HEK293 (cell line): ENCODE results near the gene SSPN.

ENCODE experiments used
- CTCF ChIA-PET: fragments of 350-600 bp; formaldehyde crosslinking; extraction: SDS; loops from one replicate; lab custom pipeline; 2021; ENCODE audit warnings: antibody characterized with exemption; lab: Yijun Ruan, JAX
- POLR2A ChIA-PET: fragments of 300-600 bp; formaldehyde crosslinking; extraction: SDS; loops from one replicate; lab custom pipeline; 2020; ENCODE audit warnings: antibody characterized with exemption, inconsistent platforms; lab: Yijun Ruan, JAX
- H3K27ac ChIP-seq: fragments of 200-500 bp; sonication (Bioruptor generic); 2 replicates; pipeline ENCODE4 v1.5.1; 2014; ENCODE audit warnings: low read depth, low read length, control low read depth, inconsistent platforms; ENCODE audit errors: extremely low read depth
- H3K36me3 ChIP-seq, 2 experiments: fragments of 200-500 bp in 1 of 2; sonication (Bioruptor generic) in 1 of 2; 1 replicate in 1 of 2; 2 replicates in 1 of 2; pipeline ENCODE4 v1.5.1; 2014 to 2017; ENCODE audit warnings: inconsistent platforms in 2 of 2, low read length in 2 of 2; ENCODE audit not compliant: control insufficient read depth in 2 of 2, insufficient read depth in 1 of 2
- H3K4me1 ChIP-seq: fragments of 200-500 bp; sonication (Bioruptor generic); 2 replicates; pipeline ENCODE4 v1.5.1; 2014; ENCODE audit warnings: mild to moderate bottlenecking, low read length, inconsistent platforms; ENCODE audit not compliant: control insufficient read depth, insufficient read depth
- H3K4me3 ChIP-seq: 2 replicates; pipeline ENCODE4 v1.5.1; 2011; ENCODE audit warnings: low read depth, mild to moderate bottlenecking, control low read depth, low read length, moderate library complexity
- H3K9me3 ChIP-seq: fragments of 200-500 bp; sonication (Bioruptor generic); 2 replicates; pipeline ENCODE4 v1.5.1; 2014; ENCODE audit warnings: low read depth, low read length, inconsistent platforms; ENCODE audit not compliant: control insufficient read depth, insufficient read depth
- BCL11B ChIP-seq: fragments of 450-650 bp; formaldehyde crosslinking; IDR thresholded peaks from 2 replicates; pipeline ENCODE4 v1.5.1; 2016; ENCODE audit warnings: low read depth, missing biosample characterization, missing genetic modification characterization
- CTCF ChIP-seq: fragments of 450-650 bp; formaldehyde crosslinking; IDR thresholded peaks from 2 replicates; pipeline ENCODE4 v1.5.1; 2016; ENCODE audit warnings: missing biosample characterization, missing genetic modification characterization
- KLF1 ChIP-seq: fragments of 450-650 bp; formaldehyde crosslinking; IDR thresholded peaks from 2 replicates; pipeline ENCODE4 v1.5.1; 2016; ENCODE audit warnings: missing biosample characterization, missing genetic modification characterization
- KLF10 ChIP-seq: fragments of 450-650 bp; IDR thresholded peaks from 2 replicates; pipeline ENCODE4 v1.5.1; 2018; ENCODE audit warnings: missing biosample characterization, mild to moderate bottlenecking, missing genetic modification characterization
- PRDM1 ChIP-seq: fragments of 450-650 bp; formaldehyde crosslinking; IDR thresholded peaks from 2 replicates; pipeline ENCODE4; 2016; ENCODE audit warnings: missing biosample characterization, missing genetic modification characterization
- RBAK ChIP-seq: fragments of 450-650 bp; formaldehyde crosslinking; IDR thresholded peaks from 2 replicates; pipeline ENCODE4 v1.5.1; 2016; ENCODE audit warnings: missing biosample characterization, missing genetic modification characterization
- SCRT2 ChIP-seq: fragments of 450-650 bp; formaldehyde crosslinking; IDR thresholded peaks from 2 replicates; pipeline ENCODE4 v1.5.1; 2016; ENCODE audit warnings: missing biosample characterization, missing genetic modification characterization
- YY1 ChIP-seq: fragments of 450-650 bp; formaldehyde crosslinking; IDR thresholded peaks from 2 replicates; pipeline ENCODE4 v1.5.1; 2018; ENCODE audit warnings: missing biosample characterization, missing genetic modification characterization
- ZBTB20 ChIP-seq: fragments of 450-650 bp; formaldehyde crosslinking; IDR thresholded peaks from 2 replicates; pipeline ENCODE4 v1.5.1; 2016; ENCODE audit warnings: missing biosample characterization, missing genetic modification characterization
- ZBTB8A ChIP-seq: fragments of 450-650 bp; formaldehyde crosslinking; IDR thresholded peaks from 2 replicates; pipeline ENCODE4 v1.5.1; 2016; ENCODE audit warnings: missing biosample characterization, missing genetic modification characterization
- ZFP41 ChIP-seq: fragments of 450-650 bp; formaldehyde crosslinking; IDR thresholded peaks from 2 replicates; pipeline ENCODE4 v1.5.1; 2016; ENCODE audit warnings: missing biosample characterization, missing genetic modification characterization, borderline replicate concordance
- ZNF112 ChIP-seq: fragments of 450-650 bp; formaldehyde crosslinking; IDR thresholded peaks from 2 replicates; pipeline ENCODE4 v1.5.0; 2017; ENCODE audit warnings: missing biosample characterization, missing genetic modification characterization
- ZNF138 ChIP-seq: fragments of 450-650 bp; formaldehyde crosslinking; IDR thresholded peaks from 2 replicates; pipeline ENCODE4 v1.5.1; 2016; ENCODE audit warnings: missing biosample characterization, missing genetic modification characterization, borderline replicate concordance
- ZNF211 ChIP-seq: fragments of 450-650 bp; formaldehyde crosslinking; IDR thresholded peaks from 2 replicates; pipeline ENCODE4 v1.5.1; 2016; ENCODE audit warnings: low read depth, missing biosample characterization, missing genetic modification characterization
- ZNF214 ChIP-seq: fragments of 450-650 bp; formaldehyde crosslinking; IDR thresholded peaks from 2 replicates; pipeline ENCODE4 v1.5.1; 2017; ENCODE audit warnings: missing biosample characterization, mild to moderate bottlenecking, missing genetic modification characterization, borderline replicate concordance
- ZNF266 ChIP-seq: fragments of 450-650 bp; formaldehyde crosslinking; IDR thresholded peaks from 2 replicates; pipeline ENCODE4 v1.5.1; 2016; ENCODE audit warnings: missing biosample characterization, missing genetic modification characterization, low read depth
- ZNF280C ChIP-seq: fragments of 450-650 bp; formaldehyde crosslinking; IDR thresholded peaks from 2 replicates; pipeline ENCODE4 v1.5.1; 2016; ENCODE audit warnings: missing biosample characterization, missing genetic modification characterization
- ZNF341 ChIP-seq: fragments of 450-650 bp; formaldehyde crosslinking; IDR thresholded peaks from 2 replicates; pipeline ENCODE4; 2016; ENCODE audit warnings: low read depth, missing biosample characterization, missing genetic modification characterization
- ZNF354C ChIP-seq: fragments of 450-650 bp; formaldehyde crosslinking; IDR thresholded peaks from 2 replicates; pipeline ENCODE4 v1.5.1; 2016; ENCODE audit warnings: missing biosample characterization, missing genetic modification characterization, low read depth, borderline replicate concordance
- ZNF529 ChIP-seq: fragments of 450-650 bp; formaldehyde crosslinking; IDR thresholded peaks from 2 replicates; pipeline ENCODE4 v1.5.1; 2017; ENCODE audit warnings: missing genetic modification characterization, missing biosample characterization; ENCODE audit not compliant: insufficient replicate concordance
- ZNF560 ChIP-seq: fragments of 450-650 bp; formaldehyde crosslinking; IDR thresholded peaks from 2 replicates; pipeline ENCODE4 v1.5.1; 2017; ENCODE audit warnings: missing biosample characterization, missing genetic modification characterization, borderline replicate concordance
- ZNF571 ChIP-seq: fragments of 450-650 bp; formaldehyde crosslinking; IDR thresholded peaks from 2 replicates; pipeline ENCODE4 v1.5.0; 2017; ENCODE audit warnings: missing biosample characterization, missing genetic modification characterization
- ZNF585B ChIP-seq: fragments of 450-650 bp; formaldehyde crosslinking; IDR thresholded peaks from 2 replicates; pipeline ENCODE4 v1.5.1; 2016; ENCODE audit warnings: missing biosample characterization, missing genetic modification characterization
- ZNF707 ChIP-seq: fragments of 450-650 bp; formaldehyde crosslinking; IDR thresholded peaks from 2 replicates; pipeline ENCODE4 v1.5.1; 2016; ENCODE audit warnings: missing biosample characterization, missing genetic modification characterization
- ZNF837 ChIP-seq: fragments of 450-650 bp; formaldehyde crosslinking; IDR thresholded peaks from 2 replicates; pipeline ENCODE4 v1.5.1; 2016; ENCODE audit warnings: missing biosample characterization, missing genetic modification characterization
- ZSCAN23 ChIP-seq: fragments of 450-650 bp; formaldehyde crosslinking; IDR thresholded peaks from 2 replicates; pipeline ENCODE4 v1.5.1; 2016; ENCODE audit warnings: missing biosample characterization, missing genetic modification characterization

The SSPN gene

GRCh38 chr12:26177283-26177682 lies 18.1 kb upstream of the SSPN start:
- ChIA-PET CTCF (interaction anchor here (0.8 kb wide), 1 partner anchor 13 kb away, joined by 5 read pairs; no protein-coding TSS in a partner anchor), POLR2A (no interaction called here)
- no peak overlapping the region for H3K4me3 ChIP-seq
- H3K36me3 ChIP-seq: no peaks in the 10 kb centered on the region
- H3K4me1 ChIP-seq: peaks cover 4% of the 10 kb centered on the region; the same call in 1 of the 2 replicates
- TF ChIP-seq SCRT2: peak; percentile 79
- no peak for TF ChIP-seq BCL11B
- H3K9me3 ChIP-seq: no peaks in the 10 kb centered on the region
- no peak overlapping the region for H3K27ac ChIP-seq

GRCh38 chr12:26179826-26180225 lies 15.5 kb upstream of the SSPN start:
- CTCF ChIA-PET: interaction anchor here (0.6 kb wide), 1 partner anchor 58 kb away, joined by 3 read pairs; no protein-coding TSS in a partner anchor
- no peak overlapping the region for H3K27ac ChIP-seq
- H3K4me1 ChIP-seq: peaks cover 4% of the 10 kb centered on the region; the same call in 1 of the 2 replicates

DNA sequence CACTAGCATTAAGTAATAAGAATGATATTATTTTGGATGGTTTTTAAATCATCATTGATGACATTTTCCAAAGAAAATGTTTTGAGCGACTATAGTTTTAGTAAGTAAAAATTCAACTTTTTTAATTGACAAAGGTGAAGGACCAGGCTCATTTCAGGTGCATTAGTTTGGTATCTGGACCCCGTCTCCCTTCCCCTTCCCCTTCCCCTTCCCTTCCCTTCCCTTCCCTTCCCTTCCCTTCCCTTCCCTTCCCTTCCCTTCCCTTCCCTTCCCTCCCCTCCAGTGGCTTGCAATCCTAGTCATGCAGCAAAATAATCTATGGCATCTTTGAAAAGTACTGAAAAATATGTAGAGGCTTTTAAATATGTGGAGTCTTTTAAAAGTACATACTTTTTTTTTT lies 13.0 kb upstream of the SSPN start:
- Histone ChIP-seq H3K9me3 (no peaks in the 10 kb centered on the region), H3K4me1 (peaks cover 4% of the 10 kb centered on the region; the same call in 1 of the 2 replicates), H3K36me3 (no peaks in the 10 kb centered on the region), H3K27ac (no peak overlapping the region), H3K4me3 (no peak overlapping the region)
- CTCF ChIA-PET: no interaction called here
- POLR2A ChIA-PET: no interaction called here
- TF ChIP-seq ZNF837: no peak
- TF ChIP-seq ZNF138 (tag by site-specific recombination): no peak
- TF ChIP-seq ZNF341 (tag by site-specific recombination): no peak

More at GRCh38 chr12:26179826-26180225, 15.5 kb upstream of the SSPN start:
- POLR2A ChIA-PET: no interaction called here
- TF ChIP-seq KLF1 (tag by site-specific recombination): no peak
- no peak for TF ChIP-seq ZNF707 (tag by site-specific recombination)
- TF ChIP-seq ZNF280C (tag by site-specific recombination): no peak
- TF ChIP-seq ZBTB8A: no peak
- TF ChIP-seq YY1 (tag by site-specific recombination): no peak
- no peak for TF ChIP-seq KLF10
- no peak for TF ChIP-seq RBAK (tag by site-specific recombination)
- no peaks in the 10 kb centered on the region for H3K36me3 ChIP-seq
- H3K4me3 ChIP-seq: no peak overlapping the region
- H3K9me3 ChIP-seq: no peaks in the 10 kb centered on the region

DNA sequence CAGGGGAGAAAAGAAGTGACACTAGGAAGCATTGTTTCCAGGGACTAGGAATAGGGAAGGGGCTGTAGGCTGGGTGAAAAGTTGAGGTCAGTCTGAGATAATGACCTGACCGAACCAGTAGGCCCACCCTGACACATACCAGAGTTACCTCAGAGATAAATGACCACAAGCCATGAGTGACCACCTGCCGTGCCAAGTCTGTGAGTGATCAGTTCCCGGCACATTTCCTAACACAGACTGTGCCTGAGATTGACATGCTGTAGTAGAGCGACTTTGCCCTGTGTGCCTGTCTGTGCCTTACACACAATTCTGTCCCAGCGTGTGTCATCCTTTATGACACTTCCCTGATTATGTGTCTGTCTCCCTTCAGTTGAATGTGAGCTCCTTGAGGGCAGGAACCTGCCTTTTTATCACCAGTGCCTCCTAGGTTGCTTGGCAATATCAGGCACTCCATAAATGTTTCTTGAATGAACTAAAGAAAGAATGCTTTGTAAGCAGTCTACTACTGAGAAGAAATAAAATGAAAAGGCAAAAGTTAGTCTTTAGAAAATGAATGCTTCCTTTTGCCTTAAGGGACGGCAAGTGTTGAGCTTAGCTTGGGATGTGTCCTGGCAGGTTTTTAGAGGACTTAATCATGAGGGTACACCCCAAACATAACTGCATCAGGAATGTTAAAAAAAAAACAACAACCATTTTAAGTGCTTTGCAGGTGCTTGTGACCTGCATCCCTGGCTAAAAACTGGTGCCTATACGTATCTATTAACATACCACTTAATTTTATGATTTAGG lies 9.6 kb upstream of the SSPN start:
- no peaks in the 10 kb centered on the region for H3K9me3 ChIP-seq
- POLR2A ChIA-PET: no interaction called here
- H3K27ac ChIP-seq: no peak overlapping the region
- no peaks in the 10 kb centered on the region for H3K36me3 ChIP-seq
- no peak overlapping the region for H3K4me3 ChIP-seq
- H3K4me1 ChIP-seq: peaks cover 4% of the 10 kb centered on the region; the same call in 1 of the 2 replicates
- CTCF ChIA-PET: no interaction called here
- no peak for TF ChIP-seq ZNF585B (tag by site-specific recombination)
- no peak for TF ChIP-seq CTCF (tag by site-specific recombination)
- TF ChIP-seq ZBTB20 (tag by site-specific recombination): no peak
- no peak for TF ChIP-seq ZNF266 (tag by site-specific recombination)
- no peak for TF ChIP-seq ZNF560
- TF ChIP-seq ZNF211 (tag by site-specific recombination): no peak
- TF ChIP-seq PRDM1 (tag by site-specific recombination): no peak
- no peak for TF ChIP-seq ZNF112
- no peak for TF ChIP-seq ZFP41 (tag by site-specific recombination)
- no peak for TF ChIP-seq ZNF354C
- TF ChIP-seq ZNF529: no peak
- no peak for TF ChIP-seq ZNF571 (tag by site-specific recombination)
- no peak for TF ChIP-seq KLF10
- no peak for TF ChIP-seq ZSCAN23 (tag by site-specific recombination)
- no peak for TF ChIP-seq ZNF214 (tag by site-specific recombination)
